Gastroesophageal sphincter (tissue), 4 donors: ENCODE data around the gene F10. TPM values are rescaled to one million over a fixed set of nuclear protein-coding genes. Genes with fewer than 3 reads are reported as not detected.

Experiments
- ATAC-seq: fragments of 150-250 bp; one replicate; pipeline ENCODE4 v1.9.1; 2016; ENCODE audit warnings: mild to moderate bottlenecking, moderate library complexity
- H3K27ac ChIP-seq, 4 donors: fragments of 200-600 bp; sonication (generic) in 3 of 4; 1 replicate in 3 of 4; 2 replicates in 1 of 4; pipeline ENCODE4 v1.5.1; 2016 to 2019
- H3K27me3 ChIP-seq: fragments of 200-600 bp; sonication (generic); one replicate; pipeline ENCODE4 v1.5.1; 2019
- H3K36me3 ChIP-seq, 2 donors: fragments of 200-600 bp; sonication (generic); one replicate each; pipeline ENCODE4 v1.5.1; 2019; ENCODE audit warnings: control low read depth in 1 of 2
- H3K4me1 ChIP-seq, 3 donors: fragments of 200-600 bp; sonication (generic); 1 replicate in 2 of 3; 2 replicates in 1 of 3; pipeline ENCODE4 v1.5.1; 2016 to 2019; ENCODE audit warnings: control low read depth in 2 of 3
- H3K4me3 ChIP-seq, 2 donors: fragments of 200-600 bp; sonication (generic); one replicate each; pipeline ENCODE4 v1.5.1; 2019; ENCODE audit warnings: mild to moderate bottlenecking in 1 of 2, moderate library complexity in 1 of 2
- H3K9me3 ChIP-seq, 3 donors: fragments of 200-600 bp; sonication (generic); one replicate each; pipeline ENCODE4 v1.5.1; 2017 to 2019; ENCODE audit warnings: control low read depth in 2 of 3
- EP300 ChIP-seq: sonication (generic); formaldehyde crosslinking; IDR thresholded peaks from one replicate; pipeline ENCODE4 v1.6.1; 2017; ENCODE audit warnings: antibody characterized with exemption, mild to moderate bottlenecking
- POLR2A ChIP-seq, 2 donors: fragments of 450-650 bp; IDR thresholded peaks; one replicate each; pipeline ENCODE4 v1.6.1; 2017; ENCODE audit warnings: antibody characterized with exemption in 2 of 2, mild to moderate bottlenecking in 2 of 2, moderate library complexity in 1 of 2
- POLR2AphosphoS5 ChIP-seq: sonication (generic); formaldehyde crosslinking; IDR thresholded peaks from one replicate; pipeline ENCODE4 v1.6.1; 2017; ENCODE audit warnings: antibody characterized with exemption
- WGBS, 2 donors: methylation state at CpG; one replicate each; pipeline ENCODE4 v1.1.5; 2018; ENCODE audit warnings: low coverage in 1 of 2; 5-methylcytosine and 5-hydroxymethylcytosine counted together
- total RNA-seq, 4 donors: library from RNA; depleted of rRNA; stranded (reverse); fragments of >200 nt; gene quantifications; one replicate each; pipeline ENCODE4 v1.1.0, GENCODE V29; 2016
- TF ChIP-seq, protein P1 (sequence below), 4 experiments: fragments of 200-600 bp in 2 of 4; fragments of 450-650 bp in 2 of 4; sonication (generic) in 1 of 4; IDR thresholded peaks; one replicate each; pipeline ENCODE4 v1.5.1; 2017 to 2019; ENCODE audit warnings: antibody characterized with exemption in 4 of 4, mild to moderate bottlenecking in 2 of 4, moderate library complexity in 2 of 4

F10 gene
- total RNA-seq, 4 donors from 2014 or later = 6.9 to 51.7 (median 12.0) TPM

- Histone ChIP-seq H3K9me3 (no peaks in the 10 kb centered on the region), H3K4me3 (no peak overlapping the region), H3K4me1 (no peaks in the 10 kb centered on the region), H3K27me3 (no peaks in the 10 kb centered on the region), H3K27ac (no peak overlapping the region), H3K36me3 (peaks cover 0 to 23% of the 10 kb centered on the region in 2 donors)
- no peak for TF ChIP-seq POLR2AphosphoS5
- no peak for TF ChIP-seq EP300
- TF ChIP-seq, protein P1, sequence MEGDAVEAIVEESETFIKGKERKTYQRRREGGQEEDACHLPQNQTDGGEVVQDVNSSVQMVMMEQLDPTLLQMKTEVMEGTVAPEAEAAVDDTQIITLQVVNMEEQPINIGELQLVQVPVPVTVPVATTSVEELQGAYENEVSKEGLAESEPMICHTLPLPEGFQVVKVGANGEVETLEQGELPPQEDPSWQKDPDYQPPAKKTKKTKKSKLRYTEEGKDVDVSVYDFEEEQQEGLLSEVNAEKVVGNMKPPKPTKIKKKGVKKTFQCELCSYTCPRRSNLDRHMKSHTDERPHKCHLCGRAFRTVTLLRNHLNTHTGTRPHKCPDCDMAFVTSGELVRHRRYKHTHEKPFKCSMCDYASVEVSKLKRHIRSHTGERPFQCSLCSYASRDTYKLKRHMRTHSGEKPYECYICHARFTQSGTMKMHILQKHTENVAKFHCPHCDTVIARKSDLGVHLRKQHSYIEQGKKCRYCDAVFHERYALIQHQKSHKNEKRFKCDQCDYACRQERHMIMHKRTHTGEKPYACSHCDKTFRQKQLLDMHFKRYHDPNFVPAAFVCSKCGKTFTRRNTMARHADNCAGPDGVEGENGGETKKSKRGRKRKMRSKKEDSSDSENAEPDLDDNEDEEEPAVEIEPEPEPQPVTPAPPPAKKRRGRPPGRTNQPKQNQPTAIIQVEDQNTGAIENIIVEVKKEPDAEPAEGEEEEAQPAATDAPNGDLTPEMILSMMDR (IDR thresholded peaks at IDR 0.05) = no peak
- no peak for TF ChIP-seq POLR2A (IDR thresholded peaks at IDR 0.05)
- 91 to 98% methylated on average over 4 to 10 of the region's 26 CpGs for WGBS, 2 donors
- no peak for ATAC-seq
Observed at GRCh38 chr13:113140677-113141600, 18.3 kb downstream of the F10 start.

DNA sequence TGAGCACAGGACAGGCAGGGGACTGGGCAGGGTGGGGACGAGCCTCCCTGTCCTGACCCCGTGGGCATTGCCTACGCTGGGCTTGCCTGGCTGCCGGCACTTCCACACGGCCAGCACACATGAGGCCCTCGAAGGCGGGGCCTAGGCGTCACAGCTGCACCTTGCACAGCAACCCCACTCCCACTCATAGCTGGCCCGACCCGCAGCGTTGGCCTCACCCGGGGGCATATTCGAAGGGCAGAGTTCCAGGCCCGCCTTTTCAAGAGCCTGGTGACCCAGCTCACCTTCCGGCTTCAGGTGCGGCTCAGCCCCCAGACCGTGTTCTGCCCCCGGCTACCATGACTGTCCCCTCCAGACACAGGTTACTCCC lies 19.0 kb downstream of the F10 start:
- Histone ChIP-seq H3K36me3 (peaks cover 0 to 23% of the 10 kb centered on the region in 2 donors), H3K4me1 (no peaks in the 10 kb centered on the region), H3K9me3 (no peaks in the 10 kb centered on the region), H3K27me3 (no peaks in the 10 kb centered on the region), H3K27ac (no peak overlapping the region), H3K4me3 (no peak overlapping the region)
- TF ChIP-seq POLR2A (IDR thresholded peaks at IDR 0.05) (no peak), POLR2AphosphoS5 (no peak), EP300 (no peak)
- TF ChIP-seq, protein P1 (IDR thresholded peaks at IDR 0.05) = no peak
- 97% methylated on average over 6 of the region's 18 CpGs; no CpG with 5 or more reads in 1 of the 2 donors for WGBS, 2 donors
- no peak for ATAC-seq

- Histone ChIP-seq H3K27ac (no peak overlapping the region), H3K4me1 (no peaks in the 10 kb centered on the region), H3K27me3 (no peaks in the 10 kb centered on the region), H3K4me3 (no peak overlapping the region), H3K9me3 (no peaks in the 10 kb centered on the region), H3K36me3 (peaks cover 0 to 23% of the 10 kb centered on the region in 2 donors)
- WGBS, 2 donors = 85% methylated on average over 7 of the region's 7 CpGs; no CpG with 5 or more reads in 1 of the 2 donors
- no peak for TF ChIP-seq POLR2A (IDR thresholded peaks at IDR 0.05)
- TF ChIP-seq, protein P1 (IDR thresholded peaks at IDR 0.05) = no peak
- TF ChIP-seq POLR2AphosphoS5 = no peak
- no peak for TF ChIP-seq EP300
- ATAC-seq = no peak
Observed at GRCh38 chr13:113142876-113143275, 20.3 kb downstream of the F10 start.

- Histone ChIP-seq H3K4me3 (no peak overlapping the region), H3K27me3 (no peaks in the 10 kb centered on the region), H3K9me3 (no peaks in the 10 kb centered on the region), H3K36me3 (peaks cover 0 to 23% of the 10 kb centered on the region in 2 donors), H3K4me1 (no peaks in the 10 kb centered on the region), H3K27ac (no peak overlapping the region)
- ATAC-seq = no peak
- no peak for TF ChIP-seq EP300
- TF ChIP-seq POLR2AphosphoS5 = no peak
- TF ChIP-seq, protein P1 (IDR thresholded peaks at IDR 0.05) = no peak
- no peak for TF ChIP-seq POLR2A (IDR thresholded peaks at IDR 0.05)
- 85 to 88% methylated on average over 11 to 15 of the region's 39 CpGs for WGBS, 2 donors
Observed at GRCh38 chr13:113143466-113144254, 21.1 kb downstream of the F10 start.
